ENCODE results near the gene PPL.

The PPL gene

GRCh38 chr16:4859900-4860255 is 77.1 kb downstream of the PPL start:
- no peak for ATAC-seq

GRCh38 chr16:4859190-4859899 is 77.6 kb downstream of the PPL start:
- ATAC-seq (no peak), DNase-seq (no peak)

More at GRCh38 chr16:4859900-4860255, 77.1 kb downstream of the PPL start:
- DNase-seq, result no peak

- DNase-seq, result no peak
- no peak for ATAC-seq
Measured at GRCh38 chr16:4855804-4856203, 81.1 kb downstream of the PPL start.

GRCh38 chr16:4855371-4855770 is 81.6 kb downstream of the PPL start:
- DNase-seq (no peak), ATAC-seq (no peak)

- ATAC-seq (no peak), DNase-seq (no peak)
Measured at GRCh38 chr16:4852221-4852872, 84.6 kb downstream of the PPL start.

- ATAC-seq (no peak), DNase-seq (no peak)
Measured at GRCh38 chr16:4850211-4850610, 86.7 kb downstream of the PPL start.

GRCh38 chr16:4847774-4848587 is 89.0 kb downstream of the PPL start:
- ATAC-seq (no peak), DNase-seq (peak; percentile 48)

GRCh38 chr16:4846901-4847773 is 89.8 kb downstream of the PPL start, which contains the start of the genes GLYR1 and UBN1:
Gene GLYR1 (minus strand): TSS chr16:4847288. CDS start chr16:4847265, 23 bp downstream.
Gene UBN1 (plus strand): TSS chr16:4847481. CDS start chr16:4852918, 5,437 bp downstream.
- DNase-seq (peak; percentile 100), ATAC-seq (peak; percentile 95)

- DNase-seq (peak; percentile 33), ATAC-seq (no peak)
Measured at GRCh38 chr16:4846503-4846900, 90.4 kb downstream of the PPL start.

GRCh38 chr16:4840984-4841383 is 96.0 kb downstream of the PPL start:
- no peak for DNase-seq
- ATAC-seq, result no peak

- no peak for ATAC-seq
- DNase-seq, result no peak
Measured at GRCh38 chr16:4839942-4840341, 97.0 kb downstream of the PPL start.

GRCh38 chr16:4837733-4838501 is 99.0 kb downstream of the PPL start:
- DNase-seq, result no peak
- no peak for ATAC-seq

GRCh38 chr16:4836727-4837126 is 100.2 kb downstream of the PPL start:
- DNase-seq (no peak), ATAC-seq (no peak)

GRCh38 chr16:4833584-4833983 is 103.4 kb downstream of the PPL start:
- DNase-seq (no peak), ATAC-seq (no peak)

GRCh38 chr16:4832698-4833343 is 104.1 kb downstream of the PPL start:
- DNase-seq, result no peak
- ATAC-seq, result no peak
